GM18861 (cell line): ENCODE results near the gene NDUFC2.
"Not testable (repeated sequence)": the region's sequence is repeated elsewhere in the genome, so short reads cannot be mapped to it uniquely, and the experiment has no call there.

Experiments
- ATAC-seq: cut with Tn5 transposase; IDR thresholded peaks from one replicate; pipeline ENCODE4 v1.9.1; 2021; ENCODE audit not compliant: unreplicated experiment

NDUFC2 gene

GRCh38 chr11:78031629-78032028, 48.0 kb downstream of the NDUFC2 start:
- ATAC-seq, result peak; percentile 90

GRCh38 chr11:78030429-78031325, 49.0 kb downstream of the NDUFC2 start:
- no peak for ATAC-seq

- ATAC-seq, result not testable (repeated sequence)
Observed at GRCh38 chr11:78028423-78028822, 51.2 kb downstream of the NDUFC2 start.

GRCh38 chr11:78027759-78028158, 51.9 kb downstream of the NDUFC2 start:
- no peak for ATAC-seq

- ATAC-seq, result no peak
Observed at GRCh38 chr11:78025378-78025777, 54.3 kb downstream of the NDUFC2 start.

GRCh38 chr11:78023426-78023825, 56.2 kb downstream of the NDUFC2 start:
- ATAC-seq, result no peak

- ATAC-seq, result no peak
Observed at GRCh38 chr11:78022397-78023396, 57.0 kb downstream of the NDUFC2 start, which contains the start of gene KCTD14. KCTD14 (minus strand) TSS chr11:78023276; CDS start chr11:78023249, 27 bp downstream.

- no peak for ATAC-seq
Observed at GRCh38 chr11:78021611-78022010, 58.1 kb downstream of the NDUFC2 start.

GRCh38 chr11:78020246-78020645, 59.4 kb downstream of the NDUFC2 start:
- ATAC-seq, result no peak

GRCh38 chr11:78019808-78020207, 59.9 kb downstream of the NDUFC2 start:
- ATAC-seq, result no peak
